NOMO-1 treated with DMSO at 0.1 percent for 48 hours (cell line): Measurements from ENCODE around the gene LRRC30.

ENCODE experiments used
- DNase-seq: peaks from one replicate; lab custom pipeline; 2025; ENCODE audit not compliant: unreplicated experiment; lab: John Stamatoyannopoulos, UW

The LRRC30 gene

GRCh38 chr18:7237673-7238272, 6.9 kb downstream of the LRRC30 start:
- DNase-seq: no peak

- DNase-seq: no peak
These were observed 12.0 kb downstream of the LRRC30 start for GRCh38 chr18:7242926-7243325.

GRCh38 chr18:7248877-7249276, 18.0 kb downstream of the LRRC30 start:
- DNase-seq: no peak

GRCh38 chr18:7254163-7254562, 23.3 kb downstream of the LRRC30 start:
- DNase-seq: no peak

- no peak for DNase-seq
These were observed 24.2 kb downstream of the LRRC30 start for GRCh38 chr18:7255054-7255453.

GRCh38 chr18:7255643-7256042, 24.8 kb downstream of the LRRC30 start:
- DNase-seq: no peak

GRCh38 chr18:7256618-7257425, 25.9 kb downstream of the LRRC30 start:
- DNase-seq: no peak

GRCh38 chr18:7257426-7257740, 26.5 kb downstream of the LRRC30 start:
- no peak for DNase-seq

- DNase-seq: no peak
These were observed 28.6 kb downstream of the LRRC30 start for GRCh38 chr18:7259475-7259874.

- no peak for DNase-seq
These were observed 30.3 kb downstream of the LRRC30 start for GRCh38 chr18:7261199-7261598.

GRCh38 chr18:7267973-7268372, 37.1 kb downstream of the LRRC30 start:
- no peak for DNase-seq

- DNase-seq: no peak
These were observed 39.1 kb downstream of the LRRC30 start for GRCh38 chr18:7269942-7270341.

- DNase-seq: no peak
These were observed 41.6 kb downstream of the LRRC30 start for GRCh38 chr18:7272311-7273049.

GRCh38 chr18:7273301-7273921, 42.5 kb downstream of the LRRC30 start:
- DNase-seq: no peak

- DNase-seq: no peak
These were observed 50.7 kb downstream of the LRRC30 start for GRCh38 chr18:7281579-7281978.
